ENCODE data around the gene C4orf50. TPM values are rescaled to one million over a fixed set of nuclear protein-coding genes. Genes with fewer than 3 reads are reported as not detected.

C4orf50 gene
- total and polyA plus RNA-seq, 2 of the 8 experiments (the other 6 are each of a cell fraction or from before 2014, with no cell fraction given) = 0.08 to 0.22 TPM

- peaks cover 2% of the 10 kb centered on the region; the same call in 1 of the 2 replicates for H3K23me2 ChIP-seq (ENCODE audit: low read depth, low read length)
- WGBS, 2 experiments (ENCODE audit: extremely low coverage in 1 of 2, insufficient coverage in 1 of 2, insufficient read length in 1 of 2, insufficient replicate concordance in 2 of 2, low coverage in 1 of 2, low lambda C conversion rate in 2 of 2, missing lambda C conversion rate in 1 of 2) = 94% methylated on average over 20 of the region's 21 CpGs; no CpG with 5 or more reads in 1 of the 2 experiments
- H3K14ac ChIP-seq (ENCODE audit: insufficient read length) = no peak overlapping the region
- H4K91ac ChIP-seq (replicated peaks; ENCODE audit: insufficient read length, low read length) = no peak overlapping the region
- H3K9me3 ChIP-seq (ENCODE audit: insufficient read depth in 2 of 2, low read depth in 1 of 2, low read length in 1 of 2) = no peaks in the 10 kb centered on the region
- H3K4me2 ChIP-seq (ENCODE audit: insufficient read depth in 1 of 2, low read depth in 2 of 2, low read length in 2 of 2) = no peak overlapping the region
- no peak overlapping the region for H2BK5ac ChIP-seq (ENCODE audit: low read depth, low read length)
- H3K27me3 ChIP-seq (replicated peaks in 1 of 4; ENCODE audit: control insufficient read depth in 3 of 4, extremely low read depth in 1 of 4, insufficient read depth in 3 of 4, low read length in 3 of 4) = no peaks in the 10 kb centered on the region; a peak in 1 of 7 replicates
- no peak overlapping the region for H2AFZ ChIP-seq (ENCODE audit: low read length)
- peak overlapping the region; percentile 75; the same call in 1 of the 2 replicates for H2BK12ac ChIP-seq (ENCODE audit: low read depth, low read length)
- FAIRE-seq (no peak), DNase-seq (ENCODE audit: low read depth in 1 of 2, low spot score in 2 of 2) (no peak)
- no peaks in the 10 kb centered on the region for H3K79me1 ChIP-seq (ENCODE audit: low read depth, low read length)
- no peak overlapping the region for H2BK20ac ChIP-seq (ENCODE audit: low read length)
- ChIA-PET CTCF (ENCODE audit: partially characterized antibody) (interaction anchor here (0.6 to 1.7 kb wide), 8 partner anchors 9 to 45 kb away, joined by 3 to 7 read pairs (median 4); partner anchors contain the start of gene C4orf50), POLR2A (ENCODE audit: partially characterized antibody) (interaction anchor here (1.1 kb wide), 1 partner anchor 31 kb away, joined by 3 read pairs; no protein-coding TSS in a partner anchor)
- no peak overlapping the region for H2BK120ac ChIP-seq (replicated peaks; ENCODE audit: low read depth, low read length)
- H4K20me1 ChIP-seq (replicated peaks in 1 of 2; ENCODE audit: control insufficient read depth in 1 of 2, insufficient read depth in 2 of 2, low read length in 2 of 2) = peaks cover 0 to 4% of the 10 kb centered on the region in 2 experiments
- H3K23ac ChIP-seq (ENCODE audit: insufficient read length) = no peak overlapping the region
- H3K9ac ChIP-seq (replicated peaks in 1 of 4; ENCODE audit: extremely low read depth in 1 of 4, low read depth in 3 of 4, low read length in 3 of 4) = no peak overlapping the region
- H3K36me3 ChIP-seq (ENCODE audit: control insufficient read depth in 2 of 4, insufficient read depth in 4 of 4, low read length in 3 of 4) = no peaks in the 10 kb centered on the region
- no peaks in the 10 kb centered on the region; a peak in 1 of 7 replicates for H3K4me1 ChIP-seq (replicated peaks in 1 of 4; ENCODE audit: control insufficient read depth in 3 of 4, insufficient read depth in 4 of 4, low read length in 3 of 4)
- no peaks in the 10 kb centered on the region for H3K79me2 ChIP-seq (ENCODE audit: control insufficient read depth in 1 of 2, insufficient read depth in 2 of 2, low read length in 2 of 2)
- H2AK5ac ChIP-seq (ENCODE audit: low read depth, low read length) = 0 out of 2 replicates have a peak overlapping the region, but pooled peaks have one; percentile 34
- H3K4me3 ChIP-seq (ENCODE audit: extremely low read depth in 1 of 4, insufficient read depth in 2 of 4, low read depth in 3 of 4, low read length in 4 of 4) = no peak overlapping the region
- no peak overlapping the region for H4K5ac ChIP-seq (ENCODE audit: insufficient read length, low read depth, low read length)
- no peak overlapping the region for H3K4ac ChIP-seq (replicated peaks; ENCODE audit: insufficient read length, low read depth, low read length)
- H2BK15ac ChIP-seq (ENCODE audit: low read length) = no peak overlapping the region
- H4K8ac ChIP-seq (ENCODE audit: extremely low read depth, insufficient read depth, low read length) = 0 out of 2 replicates have a peak overlapping the region, but pooled peaks have one; percentile 15
- H3K18ac ChIP-seq (ENCODE audit: extremely low read depth, low read length) = no peak overlapping the region
- H3K56ac ChIP-seq (replicated peaks; ENCODE audit: insufficient read length, low read depth, low read length) = no peak overlapping the region
- H3K27ac ChIP-seq (ENCODE audit: low read depth, low read length) = no peak overlapping the region
- TF ChIP-seq MAFK (IDR thresholded peaks at IDR 0.05; ENCODE audit: low read depth, low read length) (no peak), SIX5 (IDR thresholded peaks at IDR 0.05; ENCODE audit: low read depth, low read length) (no peak), KDM5A (IDR thresholded peaks at IDR 0.05; ENCODE audit: low read length) (no peak)
Measured at GRCh38 chr4:6042293-6043063, 24.2 kb upstream of the C4orf50 start.

Data from H1 (cell line).